Cardiac fibroblast (primary cell): ENCODE results near the gene TNFAIP2.

Experiments used
- DNase-seq, 2 donors: peaks; one replicate each; pipeline versions ENCODE4 v3.0.0 to v3.0.0-alpha.2; 2010; ENCODE audit warnings: low read depth in 2 of 2
- H3K4me3 ChIP-seq, 2 donors: replicated peaks in 1 of 2; 1 replicate in 1 of 2; 2 replicates in 1 of 2; pipeline ENCODE4 v1.5.1; 2011; ENCODE audit warnings: low read depth in 2 of 2, low read length in 2 of 2, mild to moderate bottlenecking in 2 of 2, moderate library complexity in 1 of 2
- CTCF ChIP-seq: IDR thresholded peaks from one replicate; pipeline ENCODE4 v1.5.1; 2011; ENCODE audit warnings: low read depth, mild to moderate bottlenecking, low read length, inconsistent platforms

Gene TNFAIP2

GRCh38 chr14:103104654-103105452, 18.4 kb upstream of the TNFAIP2 start:
- H3K4me3 ChIP-seq: no peak overlapping the region
- TF ChIP-seq CTCF: peak; percentile 74
- peak; percentile 47 to 57 for DNase-seq

- no peak for TF ChIP-seq CTCF
- no peak for DNase-seq
- H3K4me3 ChIP-seq: no peak overlapping the region
Measured at GRCh38 chr14:103105580-103106150, 17.6 kb upstream of the TNFAIP2 start.

GRCh38 chr14:103107455-103107854, 15.8 kb upstream of the TNFAIP2 start:
- no peak for TF ChIP-seq CTCF
- DNase-seq: no peak
- H3K4me3 ChIP-seq: no peak overlapping the region

- TF ChIP-seq CTCF: no peak
- no peak for DNase-seq
- no peak overlapping the region for H3K4me3 ChIP-seq
Measured at GRCh38 chr14:103107941-103108748, 15.1 kb upstream of the TNFAIP2 start.

GRCh38 chr14:103108749-103109207, 14.5 kb upstream of the TNFAIP2 start:
- H3K4me3 ChIP-seq: no peak overlapping the region
- DNase-seq: peak; percentile 29 to 58
- no peak for TF ChIP-seq CTCF

GRCh38 chr14:103109535-103110441, 13.5 kb upstream of the TNFAIP2 start:
- no peak overlapping the region for H3K4me3 ChIP-seq
- no peak for TF ChIP-seq CTCF
- DNase-seq: peak; percentile 71 to 81
